Umbilical cord (tissue), 2 donors: ENCODE data around the gene ARL8B. TPM values are rescaled to one million over a fixed set of nuclear protein-coding genes. Genes with fewer than 3 reads are reported as not detected.

ENCODE experiments used
- DNase-seq: peaks from one replicate; pipeline ENCODE4 v3.0.0-alpha.2; 2015; ENCODE audit warnings: low spot score
- total RNA-seq: library from RNA; depleted of rRNA; stranded (reverse); fragments of >200 nt; gene quantifications from one replicate; pipeline ENCODE4 v1.2.3, GENCODE V29; 2014; ENCODE audit warnings: low replicate concordance; ENCODE audit not compliant: insufficient read depth

Gene ARL8B
- total RNA-seq, 1 donor from 2014 or later = 66.4 TPM

GRCh38 chr3:5186089-5186857 is 64.2 kb downstream of the ARL8B start:
- peak; percentile 59 for DNase-seq

GRCh38 chr3:5186858-5187155 is 64.7 kb downstream of the ARL8B start:
- peak; percentile 59 for DNase-seq

GRCh38 chr3:5187156-5187919 is 65.2 kb downstream of the ARL8B start, which contains the start of gene EDEM1:
EDEM1 (plus strand) TSS chr3:5187707; CDS start chr3:5187806, 99 bp downstream.
- peak; percentile 96 for DNase-seq

- peak; percentile 44 for DNase-seq
These were observed 65.9 kb downstream of the ARL8B start for GRCh38 chr3:5187920-5188418.

- no peak for DNase-seq
These were observed 66.5 kb downstream of the ARL8B start for GRCh38 chr3:5188419-5189221.

- DNase-seq = no peak
These were observed 68.2 kb downstream of the ARL8B start for GRCh38 chr3:5190147-5190791.

GRCh38 chr3:5191555-5192304 is 69.6 kb downstream of the ARL8B start:
- DNase-seq = no peak

- DNase-seq = no peak
These were observed 70.7 kb downstream of the ARL8B start for GRCh38 chr3:5192571-5193365.

- no peak for DNase-seq
These were observed 72.2 kb downstream of the ARL8B start for GRCh38 chr3:5194341-5194740.

- peak; percentile 44 for DNase-seq
These were observed 72.9 kb downstream of the ARL8B start for GRCh38 chr3:5194801-5195509.

GRCh38 chr3:5195605-5196004 is 73.5 kb downstream of the ARL8B start:
- DNase-seq = no peak

- no peak for DNase-seq
These were observed 74.9 kb downstream of the ARL8B start for GRCh38 chr3:5197022-5197421.

- DNase-seq = peak; percentile 40
These were observed 75.6 kb downstream of the ARL8B start for GRCh38 chr3:5197470-5198312.

- DNase-seq = no peak
These were observed 76.2 kb downstream of the ARL8B start for GRCh38 chr3:5198313-5198677.

GRCh38 chr3:5198986-5199731 is 77.1 kb downstream of the ARL8B start:
- DNase-seq = no peak

- DNase-seq = no peak
These were observed 79.4 kb downstream of the ARL8B start for GRCh38 chr3:5201536-5201935.

GRCh38 chr3:5202222-5202621 is 80.1 kb downstream of the ARL8B start:
- no peak for DNase-seq
